ENCODE data around the gene CENPF.

CENPF gene

DNA sequence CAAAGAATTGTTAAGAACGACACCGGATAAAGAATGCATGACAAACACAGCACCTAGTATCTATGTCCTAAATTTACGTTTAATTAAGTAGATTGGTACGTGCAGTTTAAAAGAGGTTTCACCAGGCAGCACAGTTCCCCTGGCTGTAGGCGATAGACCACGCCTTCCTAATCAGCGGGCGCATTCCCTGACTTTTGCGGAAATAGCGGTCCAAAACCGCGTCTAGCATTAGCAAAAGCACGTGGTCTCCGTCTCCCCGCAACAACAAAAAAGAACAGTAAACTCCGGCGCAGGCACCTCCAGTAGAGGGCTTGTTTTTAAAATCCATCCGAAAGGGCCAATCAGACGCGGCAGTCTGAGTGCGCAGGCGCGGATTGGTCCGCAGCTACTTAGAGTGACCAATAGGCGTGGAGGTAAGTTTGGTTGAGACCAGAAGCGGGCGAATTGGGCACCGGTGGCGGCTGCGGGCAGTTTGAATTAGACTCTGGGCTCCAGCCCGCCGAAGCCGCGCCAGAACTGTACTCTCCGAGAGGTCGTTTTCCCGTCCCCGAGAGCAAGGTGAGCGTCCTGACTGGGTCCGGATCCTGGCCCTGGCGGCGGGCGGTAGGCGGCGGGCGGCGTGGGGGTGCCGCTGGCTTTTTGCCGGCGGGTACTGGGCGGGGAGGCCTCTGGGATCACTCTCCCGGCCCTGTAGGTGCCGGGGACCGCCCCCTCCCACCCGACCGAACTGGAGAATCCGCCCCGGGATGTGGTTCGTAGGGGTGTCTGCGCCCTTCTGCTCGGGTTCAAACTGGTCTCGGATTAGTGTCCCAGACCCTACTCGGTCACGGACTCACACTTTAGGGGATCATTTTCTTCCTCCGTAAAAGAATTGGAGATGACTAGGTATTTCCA, at the start of gene CENPF:
Gene CENPF, plus strand, starts transcription at position 432 of the 894 bp plus-strand sequence. CDS start 10,560 bp downstream, outside the sequence.
- TF ChIP-seq ZFX (IDR thresholded peaks at IDR 0.05; ENCODE audit: borderline replicate concordance) (no peak), CTCF (IDR thresholded peaks at IDR 0.05) (no peak; the same call in 1 of the 2 replicates)
- H3K27ac ChIP-seq: peak within 1 kb of the TSS; percentile 71

- H3K27ac ChIP-seq: no peak overlapping the region
- TF ChIP-seq CTCF (IDR thresholded peaks at IDR 0.05) (no peak), ZFX (IDR thresholded peaks at IDR 0.05; ENCODE audit: borderline replicate concordance) (no peak)
Observed at GRCh38 chr1:214557952-214558735, 44.9 kb upstream of the CENPF start.

- H3K27ac ChIP-seq: no peak overlapping the region
- TF ChIP-seq CTCF (IDR thresholded peaks at IDR 0.05) (no peak), ZFX (IDR thresholded peaks at IDR 0.05; ENCODE audit: borderline replicate concordance) (no peak)
Observed at GRCh38 chr1:214563881-214564280, 39.1 kb upstream of the CENPF start.

GRCh38 chr1:214565310-214565709, 37.7 kb upstream of the CENPF start:
- no peak overlapping the region for H3K27ac ChIP-seq
- TF ChIP-seq CTCF (IDR thresholded peaks at IDR 0.05) (no peak), ZFX (IDR thresholded peaks at IDR 0.05; ENCODE audit: borderline replicate concordance) (no peak)

- H3K27ac ChIP-seq: no peak overlapping the region
- TF ChIP-seq ZFX (IDR thresholded peaks at IDR 0.05; ENCODE audit: borderline replicate concordance): no peak
- TF ChIP-seq CTCF (IDR thresholded peaks at IDR 0.05): no peak
Observed at GRCh38 chr1:214566158-214567104, 36.6 kb upstream of the CENPF start.

DNA sequence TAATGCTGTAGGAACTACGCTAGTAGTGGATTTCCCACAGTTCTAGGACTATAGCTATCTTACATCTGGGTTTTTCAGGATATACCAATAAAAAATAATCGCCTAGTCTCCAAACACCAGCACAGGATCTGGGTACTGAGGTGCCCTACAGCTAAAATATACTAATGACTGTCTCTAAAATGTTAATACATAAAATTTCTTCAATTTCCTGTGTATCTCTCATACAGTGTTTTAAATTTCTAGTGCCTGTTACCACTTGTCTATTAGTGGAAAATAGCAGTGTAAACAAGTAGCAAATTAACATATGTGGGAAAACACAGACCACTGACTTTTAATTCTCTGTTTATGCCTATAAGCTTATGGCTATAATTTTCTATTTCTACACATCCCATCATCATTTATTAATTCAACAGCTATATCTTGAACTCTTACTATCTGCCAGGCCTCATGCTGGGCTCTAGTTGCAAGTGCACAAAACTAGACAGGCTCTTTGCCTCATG, 35.5 kb upstream of the CENPF start:
- H3K27ac ChIP-seq: no peak overlapping the region

More for the DNA sequence above, 35.5 kb upstream of the CENPF start:
- TF ChIP-seq CTCF (IDR thresholded peaks at IDR 0.05): no peak
- no peak for TF ChIP-seq ZFX (IDR thresholded peaks at IDR 0.05; ENCODE audit: borderline replicate concordance)
